H1 (cell line): ENCODE results near the gene ITGAE. TPM values are rescaled to one million over a fixed set of nuclear protein-coding genes. Genes with fewer than 3 reads are reported as not detected.

Experiments used
- CTCF ChIP-seq, 3 experiments: IDR thresholded peaks; 1 replicate in 2 of 3; 2 replicates in 1 of 3; pipeline versions ENCODE4 v1.5.1 to v1.6.1; 2011; ENCODE audit warnings: low read length in 3 of 3, mild to moderate bottlenecking in 3 of 3, inconsistent platforms in 2 of 3, low read depth in 1 of 3, moderate library complexity in 1 of 3; ENCODE audit not compliant: insufficient read depth in 1 of 3; ENCODE audit errors: control extremely low read depth in 1 of 3
- EZH2 ChIP-seq: fragments of 200-600 bp; sonication (generic); IDR thresholded peaks from 2 replicates; pipeline ENCODE4 v1.7.1; 2012; ENCODE audit warnings: low read depth, mild to moderate bottlenecking, moderate library complexity, low read length, inconsistent platforms; ENCODE audit not compliant: severe bottlenecking
- polyA plus RNA-seq, 7 experiments: library from polyadenylated mRNA; depleted of rRNA in 3 of 7; stranded (reverse) in 5 of 7; unstranded in 2 of 7; fragments of >200 nt in 5 of 7; fragments of 200-250 nt in 2 of 7; gene quantifications; 1 replicate in 5 of 7; 2 replicates in 1 of 7; 4 replicates in 1 of 7; pipeline versions ENCODE4 v1.2.1 to v1.2.3, GENCODE V29; 2011 to 2013; ENCODE audit warnings: missing spikeins in 2 of 7, mixed read lengths in 2 of 7
- total RNA-seq: library from RNA; stranded (reverse); fragmentation: NEBNext Ultra II Directional; extraction: Animal tissue kit (Norgen Biotek cat#: 25700); gene quantifications from 2 replicates; pipeline ENCODE4 v1.2.1, GENCODE V29; 2021

Gene ITGAE
- total and polyA plus RNA-seq, 2 of the 8 experiments (the other 6 are each of a cell fraction or from before 2014, with no cell fraction given), result 23.2 to 43.1 TPM

GRCh38 chr17:3683054-3683511 lies 117.9 kb downstream of the ITGAE start (continued):
- peak; percentile 86 to 100 (median 97) for TF ChIP-seq CTCF (IDR thresholded peaks at IDR 0.05; ENCODE audit: control extremely low read depth in 1 of 3, insufficient read depth in 1 of 3, low read depth in 1 of 3, low read length in 3 of 3)
- no peak for TF ChIP-seq EZH2
- TF ChIP-seq, all 59 proteins: peak for 3
